Measurements from ENCODE around the gene GLUD1.
"Not testable (repeated sequence)": the region's sequence is repeated elsewhere in the genome, so short reads cannot be mapped to it uniquely, and the experiment has no call there.

The GLUD1 gene

GRCh38 chr10:87094373-87095235 lies at the start of gene GLUD1, which contains the start of gene SHLD2:
Gene GLUD1 (minus strand): TSS chr10:87094843. CDS start chr10:87094769, 74 bp downstream.
Gene SHLD2 (plus strand): TSS chr10:87095206. CDS start chr10:87151355, 56,149 bp downstream.
- peak; percentile 97 for DNase-seq (ENCODE audit: low read depth, low spot score)

- DNase-seq (ENCODE audit: low read depth, low spot score), result peak; percentile 0
Observed at GRCh38 chr10:87143109-87143418, 48.4 kb upstream of the GLUD1 start.

GRCh38 chr10:87142230-87143108 lies 47.8 kb upstream of the GLUD1 start:
- peak; percentile 43 for DNase-seq (ENCODE audit: low read depth, low spot score)

- DNase-seq (ENCODE audit: low read depth, low spot score), result not testable (repeated sequence)
Observed at GRCh38 chr10:87137478-87137877, 42.8 kb upstream of the GLUD1 start.

GRCh38 chr10:87134440-87134839 lies 39.8 kb upstream of the GLUD1 start:
- DNase-seq (ENCODE audit: low read depth, low spot score), result not testable (repeated sequence)

GRCh38 chr10:87133936-87134335 lies 39.3 kb upstream of the GLUD1 start:
- DNase-seq (ENCODE audit: low read depth, low spot score), result not testable (repeated sequence)

- not testable (repeated sequence) for DNase-seq (ENCODE audit: low read depth, low spot score)
Observed at GRCh38 chr10:87132176-87132575, 37.5 kb upstream of the GLUD1 start.

- not testable (repeated sequence) for DNase-seq (ENCODE audit: low read depth, low spot score)
Observed at GRCh38 chr10:87127607-87128156, 33.0 kb upstream of the GLUD1 start.

GRCh38 chr10:87127048-87127447 lies 32.4 kb upstream of the GLUD1 start:
- DNase-seq (ENCODE audit: low read depth, low spot score), result not testable (repeated sequence)

- not testable (repeated sequence) for DNase-seq (ENCODE audit: low read depth, low spot score)
Observed at GRCh38 chr10:87123351-87123750, 28.7 kb upstream of the GLUD1 start.

GRCh38 chr10:87119029-87119428 lies 24.4 kb upstream of the GLUD1 start:
- DNase-seq (ENCODE audit: low read depth, low spot score), result not testable (repeated sequence)

- not testable (repeated sequence) for DNase-seq (ENCODE audit: low read depth, low spot score)
Observed at GRCh38 chr10:87118122-87118521, 23.5 kb upstream of the GLUD1 start.

GRCh38 chr10:87105446-87106124 lies 10.9 kb upstream of the GLUD1 start:
- DNase-seq (ENCODE audit: low read depth, low spot score), result no peak

- not testable (repeated sequence) for DNase-seq (ENCODE audit: low read depth, low spot score)
Observed at GRCh38 chr10:87104727-87105126, 10.1 kb upstream of the GLUD1 start.

- no peak for DNase-seq (ENCODE audit: low read depth, low spot score)
Observed at GRCh38 chr10:87101996-87102395, 7.4 kb upstream of the GLUD1 start.

GRCh38 chr10:87095236-87095945 lies 748 bp upstream of the GLUD1 start:
- peak; percentile 93 for DNase-seq (ENCODE audit: low read depth, low spot score)

- peak; percentile 68 for DNase-seq (ENCODE audit: low read depth, low spot score)
Observed at GRCh38 chr10:87093632-87094372, 841 bp downstream of the GLUD1 start.

GRCh38 chr10:87092861-87093631 lies 1.6 kb downstream of the GLUD1 start:
- DNase-seq (ENCODE audit: low read depth, low spot score), result peak; percentile 57

GRCh38 chr10:87092376-87092860 lies 2.2 kb downstream of the GLUD1 start:
- DNase-seq (ENCODE audit: low read depth, low spot score), result peak; percentile 61

Measured in astrocyte of the hippocampus (primary cell).